HG03460 (cell line): ENCODE data around the gene CTNNA2.

Source experiments
- ATAC-seq: cut with Tn5 transposase; IDR thresholded peaks from one replicate; pipeline ENCODE4 v1.9.1; 2021; ENCODE audit not compliant: unreplicated experiment

Gene CTNNA2

DNA sequence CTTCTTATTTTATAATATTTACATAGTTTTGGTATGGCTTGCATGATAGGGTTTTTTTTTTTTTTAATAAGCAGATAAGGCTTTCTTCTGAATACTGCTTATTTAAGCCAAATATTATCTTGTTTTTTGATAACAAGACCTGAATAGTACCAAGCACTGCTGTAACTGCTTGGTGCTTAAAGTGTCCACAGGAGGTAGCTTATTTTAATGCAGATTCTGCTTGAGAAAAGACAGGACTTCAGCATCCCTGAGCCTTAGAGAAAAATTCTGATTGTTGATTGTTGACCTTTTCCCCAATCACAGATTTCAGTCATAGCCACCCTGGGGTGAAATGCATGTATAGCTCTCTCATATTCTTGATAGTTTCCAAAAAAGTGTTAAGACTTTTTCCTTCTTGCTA is 336.4 kb downstream of the CTNNA2 start:
- ATAC-seq: no peak

GRCh38 chr2:79849949-79850348 is 337.1 kb downstream of the CTNNA2 start:
- no peak for ATAC-seq

DNA sequence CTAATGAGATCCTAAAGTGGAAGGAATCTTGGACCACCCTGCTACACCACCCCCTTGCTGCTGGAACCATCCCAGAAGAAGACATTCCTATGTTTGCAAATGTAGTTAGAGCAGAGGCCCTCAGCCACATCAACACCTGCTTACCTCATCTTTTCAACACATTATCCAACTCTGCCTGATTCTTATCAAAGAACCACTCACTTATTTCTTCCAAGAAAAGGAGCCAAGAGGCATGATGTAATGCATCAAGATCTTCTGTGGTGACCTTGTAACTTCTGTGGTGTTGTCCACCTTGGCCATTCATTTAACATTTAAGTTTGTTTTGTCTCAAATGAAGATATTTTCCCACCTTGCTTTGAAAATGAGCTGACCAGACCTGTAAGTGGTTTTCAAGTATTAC is 338.1 kb downstream of the CTNNA2 start:
- ATAC-seq: no peak

- no peak for ATAC-seq
Observed at GRCh38 chr2:79855264-79856006, 342.6 kb downstream of the CTNNA2 start.

DNA sequence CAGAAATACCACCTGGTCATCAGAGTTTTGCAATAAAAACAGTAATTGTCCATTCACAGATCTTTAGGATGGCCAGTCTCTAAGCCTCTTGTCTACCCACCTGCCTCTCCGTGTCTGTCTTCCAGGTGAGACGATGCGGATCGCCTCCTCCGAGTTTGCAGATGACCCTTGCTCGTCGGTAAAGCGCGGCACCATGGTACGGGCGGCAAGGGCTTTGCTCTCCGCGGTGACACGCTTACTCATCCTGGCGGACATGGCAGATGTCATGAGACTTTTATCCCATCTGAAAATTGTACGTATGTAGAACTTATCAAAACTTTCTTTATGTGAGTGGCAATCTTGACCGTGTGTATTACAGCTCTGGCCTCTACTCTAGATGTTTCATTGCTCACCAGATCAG is 345.0 kb downstream of the CTNNA2 start:
- no peak for ATAC-seq

DNA sequence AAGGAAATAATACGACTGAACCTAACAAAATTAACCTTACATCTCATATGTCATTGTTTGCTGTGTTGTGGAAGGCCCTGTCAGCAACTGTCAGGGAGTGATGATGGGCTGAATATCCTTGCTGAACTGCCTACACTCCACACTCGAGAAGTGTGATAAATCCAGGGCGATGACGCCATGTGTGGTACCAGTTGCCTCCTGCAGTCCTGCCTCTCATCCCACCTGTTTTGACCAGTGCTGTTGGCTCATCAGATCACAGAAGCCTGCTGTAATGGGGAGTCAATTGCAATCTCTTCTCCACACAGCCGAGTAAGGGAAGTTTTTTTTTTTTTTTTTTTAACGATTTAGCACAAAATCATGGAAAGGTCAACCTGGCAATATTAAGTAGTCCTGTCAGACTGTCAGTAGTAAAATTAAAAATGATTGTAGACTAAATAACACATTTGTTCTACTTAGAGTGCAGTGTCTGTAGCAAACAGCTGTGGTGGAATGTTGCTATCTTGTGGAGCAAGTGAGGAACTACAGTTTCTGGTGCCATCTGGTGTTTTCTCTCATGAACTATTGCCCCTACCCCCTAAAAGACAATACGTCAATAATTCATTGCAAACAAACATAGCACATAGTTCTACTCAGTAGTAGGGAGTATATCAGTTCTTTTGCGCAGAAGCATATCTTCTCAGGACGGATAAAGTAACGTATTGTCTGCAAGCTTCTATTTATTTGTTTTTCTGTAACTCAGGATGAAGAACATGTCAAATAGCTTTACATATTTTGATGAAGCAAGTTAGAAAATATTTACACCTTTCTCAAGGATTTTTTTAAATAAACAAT is 347.6 kb downstream of the CTNNA2 start:
- ATAC-seq: no peak

DNA sequence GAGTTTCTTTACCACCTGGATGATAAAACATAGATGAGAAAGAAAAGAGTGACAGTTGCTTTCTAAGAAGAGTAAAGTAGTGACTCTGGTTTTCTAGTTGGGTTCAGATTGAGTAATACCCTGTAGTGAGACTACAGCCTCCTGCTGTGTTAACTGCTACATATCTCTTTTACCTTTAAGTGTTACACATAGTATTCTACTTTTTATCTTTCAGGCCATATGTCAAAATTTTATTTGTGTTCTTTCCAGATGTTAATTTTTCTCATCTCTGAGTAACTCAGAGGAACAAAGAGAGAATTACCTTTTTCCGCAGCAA is 348.2 kb downstream of the CTNNA2 start:
- no peak for ATAC-seq

- ATAC-seq: no peak
Observed at GRCh38 chr2:79862756-79863155, 349.9 kb downstream of the CTNNA2 start.

DNA sequence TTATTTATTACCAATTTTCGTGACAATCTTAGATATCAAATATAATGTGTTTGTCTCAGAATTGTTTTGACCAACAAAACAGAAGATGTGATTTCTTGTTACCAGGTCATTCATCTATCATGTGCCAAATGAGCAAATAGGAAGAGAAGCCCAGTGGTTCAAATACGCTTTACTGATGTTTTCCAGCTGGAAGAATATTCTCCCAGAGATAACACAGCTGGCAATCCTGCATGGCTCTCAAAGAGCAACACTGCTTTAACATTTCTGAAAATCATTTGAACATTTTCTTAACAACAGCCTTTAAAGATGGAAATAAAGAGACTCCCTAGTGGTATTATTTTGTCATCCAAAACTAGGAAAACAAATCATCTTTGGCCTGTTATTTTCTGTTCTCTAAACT is 359.8 kb downstream of the CTNNA2 start:
- no peak for ATAC-seq

GRCh38 chr2:79874015-79874414 is 361.2 kb downstream of the CTNNA2 start:
- ATAC-seq: no peak

GRCh38 chr2:79876430-79876829 is 363.6 kb downstream of the CTNNA2 start:
- no peak for ATAC-seq

DNA sequence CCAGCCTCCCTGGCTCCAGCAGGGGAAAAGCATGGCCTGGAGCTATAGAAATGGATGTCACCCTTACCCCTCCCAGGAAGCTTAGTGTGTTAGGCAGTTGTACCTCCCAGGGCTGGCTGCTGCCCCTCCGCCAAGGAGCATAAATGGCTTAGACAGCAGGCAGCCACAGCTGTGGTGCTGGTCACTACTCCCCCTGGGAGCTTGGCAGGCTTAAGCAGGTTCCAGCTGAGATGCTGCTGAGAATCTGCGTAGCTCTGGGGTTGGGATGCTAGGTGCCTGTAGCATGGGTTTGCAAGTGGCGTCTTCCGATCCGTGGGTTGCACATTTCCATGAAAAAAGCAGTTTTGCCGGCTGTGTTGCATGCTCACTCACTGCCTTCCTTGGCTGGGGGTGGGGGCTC is 369.7 kb downstream of the CTNNA2 start:
- ATAC-seq: no peak

- peak; percentile 73 for ATAC-seq
Observed at GRCh38 chr2:79887747-79888374, 375.0 kb downstream of the CTNNA2 start.

DNA sequence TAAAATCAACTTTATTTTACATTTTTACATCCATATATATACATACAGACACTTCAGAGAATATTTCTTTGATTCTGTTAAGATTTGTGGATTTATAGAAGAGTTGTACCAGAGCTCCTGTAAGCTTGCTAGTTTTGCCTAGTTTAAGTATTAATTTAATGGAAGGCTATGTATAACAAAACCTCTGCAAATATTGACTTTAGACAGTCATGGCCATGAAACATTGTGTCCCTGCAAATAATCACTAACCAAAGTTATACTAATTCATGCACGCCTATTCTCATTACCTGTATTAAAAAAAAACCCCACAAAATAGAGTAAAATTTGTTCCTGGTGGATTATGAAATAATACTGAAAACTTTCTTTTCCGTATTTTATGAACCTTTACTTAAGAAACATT is 379.3 kb downstream of the CTNNA2 start:
- no peak for ATAC-seq

- ATAC-seq: no peak
Observed at GRCh38 chr2:79899196-79899595, 386.3 kb downstream of the CTNNA2 start.

GRCh38 chr2:79901161-79901560 is 388.3 kb downstream of the CTNNA2 start:
- ATAC-seq: no peak

DNA sequence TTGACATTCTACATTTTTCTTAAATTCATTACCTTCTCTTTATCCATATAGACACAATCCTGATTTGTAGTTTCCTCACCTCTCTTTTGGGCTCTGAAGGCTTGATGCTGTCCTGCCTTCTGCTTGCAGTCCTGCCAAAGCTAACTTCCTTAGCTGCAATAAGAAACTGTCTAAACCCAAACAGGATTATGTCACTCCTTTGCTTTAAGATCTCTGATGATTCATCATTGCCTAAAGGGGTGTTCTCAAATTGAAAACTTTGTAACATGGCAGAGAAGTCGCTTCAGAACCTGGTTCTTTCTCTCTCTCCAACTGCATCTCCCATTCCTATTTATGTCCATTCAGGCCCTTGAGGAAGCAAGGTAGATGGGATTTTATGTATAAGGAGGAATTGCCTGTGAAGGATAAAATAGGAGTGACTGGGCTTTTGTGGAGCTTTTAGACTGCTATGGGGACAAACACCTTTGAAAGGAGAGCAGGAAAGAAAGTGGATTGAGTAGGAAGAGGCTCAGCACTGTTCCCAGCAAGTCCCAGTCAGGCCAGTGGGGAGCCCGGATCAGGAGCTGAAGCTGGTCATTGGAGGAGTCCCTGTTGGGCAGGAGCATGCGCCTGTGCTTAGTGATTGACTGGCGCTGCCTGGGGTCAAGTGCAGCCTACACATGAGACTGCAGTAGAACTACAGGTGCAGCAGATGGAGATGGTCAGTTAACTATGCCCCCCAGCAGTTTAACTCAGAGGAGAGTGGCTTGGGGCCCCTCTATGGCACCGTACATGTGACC is 390.6 kb downstream of the CTNNA2 start:
- ATAC-seq: no peak

DNA sequence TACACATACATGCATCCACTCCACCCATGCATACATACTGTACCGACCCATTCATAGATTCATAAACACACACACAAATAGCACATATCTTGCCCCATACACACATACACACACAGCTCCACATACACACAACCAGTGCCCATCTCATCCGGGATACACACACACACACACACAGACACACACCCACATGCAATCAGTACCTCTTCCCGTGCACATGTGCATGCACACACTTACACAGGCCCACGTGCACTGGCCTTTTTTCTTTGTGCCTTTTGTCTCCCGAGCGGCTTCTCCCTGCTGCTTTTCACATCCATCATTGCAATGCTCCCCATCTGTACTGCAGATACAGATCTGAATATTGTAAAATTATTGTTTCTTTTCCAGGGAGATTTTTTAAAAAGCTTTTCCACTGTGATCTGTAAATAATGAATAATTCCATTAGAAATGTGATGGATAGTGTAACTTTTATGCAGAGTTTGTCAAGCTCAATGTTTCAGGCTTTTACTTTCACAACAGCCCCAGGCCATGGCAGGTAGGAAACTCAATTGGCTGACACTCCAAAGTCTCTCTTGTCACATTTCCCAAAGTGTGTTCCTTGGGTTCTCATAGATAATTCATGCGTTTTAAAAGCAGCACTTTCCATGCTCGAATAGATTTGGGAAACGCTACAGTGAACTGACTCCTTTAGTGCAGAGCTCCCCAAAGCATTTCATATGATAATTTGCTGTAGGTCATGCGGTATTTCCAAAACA is 393.5 kb downstream of the CTNNA2 start:
- no peak for ATAC-seq

DNA sequence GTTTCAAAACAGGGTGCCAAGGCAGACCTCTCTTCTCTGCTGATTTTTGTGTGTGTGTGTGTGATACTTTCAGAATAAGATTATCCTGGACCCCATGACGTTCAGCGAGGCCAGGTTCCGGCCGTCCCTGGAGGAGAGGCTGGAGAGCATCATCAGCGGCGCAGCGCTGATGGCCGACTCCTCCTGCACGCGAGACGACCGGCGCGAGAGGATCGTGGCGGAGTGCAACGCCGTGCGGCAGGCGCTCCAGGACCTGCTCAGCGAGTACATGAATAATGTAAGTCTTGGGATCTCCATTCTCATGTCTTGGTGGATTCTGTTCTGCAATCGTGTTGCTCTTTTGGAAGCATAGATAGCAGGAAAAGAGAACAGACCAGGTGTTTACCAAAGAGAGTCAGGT is 396.7 kb downstream of the CTNNA2 start:
- ATAC-seq: no peak

- no peak for ATAC-seq
Observed at GRCh38 chr2:79910643-79911042, 397.8 kb downstream of the CTNNA2 start.

DNA sequence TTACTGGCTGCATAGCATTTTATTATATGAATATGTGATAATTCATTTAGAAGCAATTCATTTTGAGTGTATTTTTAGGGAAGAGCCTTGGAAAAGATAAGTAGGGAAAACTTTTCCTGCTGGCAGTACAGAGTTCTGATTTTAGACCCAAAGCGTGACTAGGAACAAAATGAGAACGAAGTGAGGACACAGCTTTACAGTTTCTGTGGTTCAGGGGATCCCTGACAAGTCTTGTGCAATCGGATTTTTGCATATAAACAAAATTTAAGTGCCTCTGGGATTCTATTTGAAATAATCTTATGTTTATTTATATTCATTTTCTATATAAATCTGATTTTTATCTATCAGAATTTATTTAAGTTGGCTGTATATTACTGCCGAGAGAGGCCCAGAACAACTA is 402.6 kb downstream of the CTNNA2 start:
- no peak for ATAC-seq
